OCI-LY7 (cell line): ENCODE results near the gene SASH3.

ENCODE experiments used
- EZH2phosphoT487 ChIP-seq: fragments of 200-600 bp; sonication (generic); IDR thresholded peaks from 2 replicates; pipeline ENCODE4 v1.6.1; 2018; ENCODE audit warnings: low read depth, borderline replicate concordance, mild to moderate bottlenecking, mixed run types, antibody characterized with exemption, low read length, moderate library complexity, mixed read lengths
- TF ChIP-seq, protein P1 (sequence below): fragments of 200-600 bp; sonication (generic); conservative IDR thresholded peaks from 2 replicates; pipeline ENCODE4 v1.5.1; 2014; ENCODE audit warnings: mild to moderate bottlenecking, antibody characterized with exemption, low read length, moderate library complexity, mixed read lengths

DNA sequence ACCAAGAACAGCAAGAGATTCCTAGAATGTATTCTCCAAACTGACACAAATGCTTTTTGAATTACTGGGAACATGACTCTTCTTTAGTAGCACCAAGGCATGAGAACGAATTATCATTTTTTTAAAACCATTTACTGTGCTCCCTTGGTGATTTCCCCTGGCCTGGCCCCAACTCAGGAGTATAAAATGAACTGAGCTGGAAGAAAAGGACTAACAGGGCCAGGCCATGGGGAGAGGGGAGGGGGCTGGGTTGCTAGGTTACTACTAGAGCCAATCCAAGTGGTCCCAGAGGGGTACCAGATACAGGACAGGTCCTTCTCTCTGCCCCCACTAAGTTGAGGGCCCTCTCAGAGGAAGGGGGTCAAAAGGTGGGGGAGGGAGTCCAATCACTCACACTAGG lies 23.1 kb downstream of the SASH3 start:
- TF ChIP-seq, protein P1, sequence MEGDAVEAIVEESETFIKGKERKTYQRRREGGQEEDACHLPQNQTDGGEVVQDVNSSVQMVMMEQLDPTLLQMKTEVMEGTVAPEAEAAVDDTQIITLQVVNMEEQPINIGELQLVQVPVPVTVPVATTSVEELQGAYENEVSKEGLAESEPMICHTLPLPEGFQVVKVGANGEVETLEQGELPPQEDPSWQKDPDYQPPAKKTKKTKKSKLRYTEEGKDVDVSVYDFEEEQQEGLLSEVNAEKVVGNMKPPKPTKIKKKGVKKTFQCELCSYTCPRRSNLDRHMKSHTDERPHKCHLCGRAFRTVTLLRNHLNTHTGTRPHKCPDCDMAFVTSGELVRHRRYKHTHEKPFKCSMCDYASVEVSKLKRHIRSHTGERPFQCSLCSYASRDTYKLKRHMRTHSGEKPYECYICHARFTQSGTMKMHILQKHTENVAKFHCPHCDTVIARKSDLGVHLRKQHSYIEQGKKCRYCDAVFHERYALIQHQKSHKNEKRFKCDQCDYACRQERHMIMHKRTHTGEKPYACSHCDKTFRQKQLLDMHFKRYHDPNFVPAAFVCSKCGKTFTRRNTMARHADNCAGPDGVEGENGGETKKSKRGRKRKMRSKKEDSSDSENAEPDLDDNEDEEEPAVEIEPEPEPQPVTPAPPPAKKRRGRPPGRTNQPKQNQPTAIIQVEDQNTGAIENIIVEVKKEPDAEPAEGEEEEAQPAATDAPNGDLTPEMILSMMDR: no peak
- TF ChIP-seq EZH2phosphoT487: no peak
